GM18505 (cell line): Measurements from ENCODE around the gene NOVA1.

Experiments
- ATAC-seq: cut with Tn5 transposase; IDR thresholded peaks from one replicate; pipeline ENCODE4 v1.9.1; 2021; ENCODE audit not compliant: unreplicated experiment
- POLR2A ChIP-seq: IDR thresholded peaks from 4 replicates; pipeline ENCODE4 v1.6.1; 2011; ENCODE audit warnings: borderline replicate concordance; ENCODE audit not compliant: insufficient read depth, insufficient read length; ENCODE audit errors: extremely low read depth

The NOVA1 gene

DNA sequence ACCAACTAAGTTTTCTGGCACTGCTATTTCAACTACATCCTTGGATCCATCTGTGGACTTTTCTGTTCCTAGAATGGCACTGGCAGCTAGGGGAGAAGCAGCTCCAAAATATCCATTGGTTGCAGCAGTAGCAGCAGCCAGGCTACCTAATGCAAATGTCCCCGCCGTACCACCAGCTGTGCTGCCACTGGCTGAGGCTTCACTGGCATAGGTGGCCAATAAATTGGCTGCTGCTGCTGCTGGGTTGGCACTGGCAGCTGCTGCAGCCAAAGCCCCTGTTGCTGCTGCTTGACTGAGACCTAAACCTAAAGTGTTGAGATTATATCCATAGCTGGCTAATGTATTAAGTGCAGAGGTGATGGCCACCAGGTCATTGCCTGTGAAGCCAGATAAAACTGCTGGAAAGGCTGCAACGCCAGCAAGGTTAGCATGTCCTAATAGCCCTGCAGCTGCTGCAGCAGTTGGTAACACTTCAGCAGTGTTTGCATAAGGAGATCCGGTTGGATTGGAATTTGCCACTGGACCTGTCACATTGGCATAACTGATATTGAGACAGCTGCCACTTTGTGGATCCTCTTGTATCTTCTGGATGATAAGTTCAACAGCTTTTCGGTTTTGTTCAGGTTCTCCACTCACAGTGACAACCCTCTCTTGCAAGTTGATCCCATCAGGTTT lies 149.5 kb downstream of the NOVA1 start:
- no peak for TF ChIP-seq POLR2A
- ATAC-seq = no peak

DNA sequence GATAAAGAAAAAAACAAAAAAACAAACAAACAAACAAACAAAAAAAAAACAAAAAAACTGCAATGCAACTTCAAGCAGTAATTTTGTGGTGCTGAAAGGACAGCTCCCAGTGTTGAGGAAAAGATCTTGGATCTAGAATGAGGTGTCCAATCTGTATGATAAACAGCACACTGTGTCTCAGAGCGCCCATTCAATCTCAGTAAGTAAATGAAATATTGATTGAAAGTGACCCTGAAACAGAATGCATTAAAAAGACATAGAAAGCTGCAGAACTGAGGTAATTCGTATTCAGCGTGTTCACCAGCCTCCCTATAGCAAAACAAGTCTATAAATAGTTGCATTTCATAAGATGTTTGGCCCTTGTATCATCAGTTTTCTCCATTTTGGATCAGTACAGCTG lies 153.0 kb downstream of the NOVA1 start:
- TF ChIP-seq POLR2A = no peak
- no peak for ATAC-seq

DNA sequence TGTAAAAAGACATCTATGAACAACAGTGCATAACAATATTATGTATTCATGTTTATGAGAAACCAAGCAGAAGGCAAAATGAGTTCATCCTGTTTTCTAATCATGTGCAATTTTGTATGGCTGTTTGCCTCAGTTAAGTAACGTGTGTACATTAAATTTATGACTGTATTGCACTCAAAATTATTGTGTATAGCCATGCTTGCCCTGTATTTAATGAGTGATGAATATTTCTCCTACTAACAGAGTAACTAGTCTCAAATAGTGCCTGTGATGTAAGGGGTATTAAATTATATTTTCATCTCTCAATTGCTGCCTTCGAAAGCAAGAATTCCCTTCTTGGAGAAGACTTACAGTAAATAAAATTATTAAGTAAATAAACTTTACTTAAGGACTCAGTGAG lies 154.2 kb downstream of the NOVA1 start:
- TF ChIP-seq POLR2A = no peak

DNA sequence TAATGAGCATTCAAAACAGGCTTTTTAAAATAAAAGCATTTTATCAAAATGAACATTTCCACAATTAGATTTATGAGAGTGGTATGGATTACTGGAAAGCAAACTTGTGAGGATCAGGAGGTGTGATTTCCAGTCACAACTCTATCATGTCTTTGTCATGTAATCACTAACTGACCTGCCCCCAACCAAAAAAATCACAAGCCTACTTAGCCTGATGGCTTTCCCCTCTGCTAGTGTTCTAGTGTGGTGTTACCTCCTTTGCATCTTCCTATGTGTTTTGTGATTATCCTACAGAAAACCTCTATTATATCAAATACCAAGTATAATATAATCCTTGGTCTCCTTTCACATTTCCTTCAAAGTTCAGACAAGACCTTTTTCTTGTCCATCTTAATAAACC lies 168.6 kb downstream of the NOVA1 start:
- TF ChIP-seq POLR2A = no peak
- ATAC-seq = no peak

More for the DNA sequence above, 154.2 kb downstream of the NOVA1 start:
- no peak for ATAC-seq

DNA sequence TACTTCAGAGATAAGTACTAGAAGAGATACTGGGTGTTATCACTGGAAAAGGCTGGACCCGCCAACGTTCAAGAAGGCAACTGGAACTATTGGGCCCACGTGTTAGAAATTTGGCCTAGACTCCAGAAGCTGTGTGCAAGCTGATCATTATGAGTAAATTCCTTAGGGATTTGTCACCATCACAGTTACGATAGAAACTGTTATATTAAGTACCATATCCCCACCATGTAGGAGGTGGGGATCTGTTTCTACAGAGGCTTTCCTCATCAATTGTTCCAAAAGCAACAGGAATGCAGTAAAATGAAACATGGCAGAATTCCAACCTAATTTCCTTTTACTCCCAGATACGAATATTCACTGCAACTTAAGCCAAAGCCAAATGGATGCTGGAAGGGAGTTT lies 170.7 kb downstream of the NOVA1 start:
- no peak for TF ChIP-seq POLR2A
- no peak for ATAC-seq

DNA sequence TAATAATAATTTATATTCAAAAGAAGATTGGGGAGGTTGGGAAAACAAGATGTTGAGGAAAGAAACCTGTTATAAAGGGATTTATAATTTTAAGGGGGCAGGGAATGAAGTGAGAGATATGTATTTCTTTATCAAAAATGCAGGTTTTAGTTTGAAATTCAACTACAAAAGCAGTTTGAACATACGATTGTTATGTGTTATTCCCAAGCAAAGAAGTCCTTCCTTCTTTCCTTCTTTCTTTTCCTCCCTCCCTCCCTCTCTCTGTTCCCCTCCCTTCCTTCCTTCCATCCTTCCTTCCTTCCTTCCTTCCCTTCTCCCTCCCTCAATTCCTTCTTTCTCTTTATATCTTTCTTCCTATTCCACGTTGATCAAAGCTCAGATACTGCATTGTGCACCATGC lies 173.3 kb downstream of the NOVA1 start:
- TF ChIP-seq POLR2A = no peak
- no peak for ATAC-seq

DNA sequence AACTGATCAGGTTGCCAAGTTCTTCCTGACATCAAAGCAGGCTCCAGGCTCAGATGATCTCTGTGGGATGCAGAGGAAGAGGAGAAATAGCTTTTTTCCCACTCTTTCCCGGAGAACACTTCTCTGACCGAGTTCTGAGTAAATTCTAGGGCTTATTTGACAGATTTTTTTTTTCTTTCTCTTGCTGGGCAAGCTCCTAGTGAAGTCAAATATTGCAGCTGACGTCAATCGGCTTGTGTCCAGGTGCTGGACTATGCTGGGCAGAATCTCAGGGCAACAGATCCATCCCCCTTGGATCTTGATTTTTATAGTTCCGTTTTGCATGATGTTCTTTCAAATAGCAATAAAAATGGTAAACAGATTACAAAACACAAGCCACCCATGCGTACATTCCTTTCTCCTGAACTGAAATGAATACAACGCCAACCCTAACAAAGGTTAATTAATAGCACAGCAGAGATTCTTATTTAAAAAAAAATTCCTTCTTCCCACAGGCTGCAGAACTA lies 182.2 kb downstream of the NOVA1 start:
- ATAC-seq = no peak
- no peak for TF ChIP-seq POLR2A

DNA sequence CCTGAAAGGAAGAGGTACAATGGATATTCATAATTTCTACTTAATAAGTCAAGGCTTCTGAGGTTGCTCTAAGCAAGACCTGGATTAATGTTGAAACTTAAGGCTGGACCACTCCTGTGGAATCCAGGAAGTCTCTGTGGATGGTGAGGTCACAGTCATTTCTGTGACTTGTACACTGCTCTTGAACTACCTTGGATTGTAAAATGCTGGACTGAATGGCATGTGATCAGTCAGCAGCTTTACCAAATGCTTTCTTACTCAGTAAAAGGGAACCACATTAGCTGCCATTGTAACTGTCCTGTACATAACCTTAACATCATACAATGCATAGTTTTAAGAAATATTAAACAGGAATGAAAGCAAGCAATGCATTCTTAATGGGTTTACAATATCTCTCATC lies 182.9 kb downstream of the NOVA1 start:
- no peak for TF ChIP-seq POLR2A

DNA sequence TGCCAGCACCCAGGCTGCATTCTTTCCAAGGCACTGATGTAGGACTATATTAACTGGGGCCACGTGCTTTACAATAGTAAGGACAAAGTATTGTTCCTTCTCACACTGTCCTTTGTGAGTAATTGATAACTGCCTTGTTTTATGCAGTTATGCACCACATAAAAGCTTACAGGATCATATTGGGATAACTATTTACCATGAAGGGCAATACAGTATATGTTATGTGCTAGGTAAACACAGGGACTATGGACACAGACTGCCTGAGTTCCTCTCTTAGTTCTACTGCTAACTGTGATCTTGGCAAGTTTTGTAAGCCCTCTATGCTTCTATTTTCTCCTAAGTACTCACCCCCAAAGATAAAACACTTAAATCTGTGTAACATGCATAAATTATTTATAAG lies 183.7 kb downstream of the NOVA1 start:
- ATAC-seq = no peak
- no peak for TF ChIP-seq POLR2A

More for the DNA sequence above, 182.9 kb downstream of the NOVA1 start:
- ATAC-seq = no peak

DNA sequence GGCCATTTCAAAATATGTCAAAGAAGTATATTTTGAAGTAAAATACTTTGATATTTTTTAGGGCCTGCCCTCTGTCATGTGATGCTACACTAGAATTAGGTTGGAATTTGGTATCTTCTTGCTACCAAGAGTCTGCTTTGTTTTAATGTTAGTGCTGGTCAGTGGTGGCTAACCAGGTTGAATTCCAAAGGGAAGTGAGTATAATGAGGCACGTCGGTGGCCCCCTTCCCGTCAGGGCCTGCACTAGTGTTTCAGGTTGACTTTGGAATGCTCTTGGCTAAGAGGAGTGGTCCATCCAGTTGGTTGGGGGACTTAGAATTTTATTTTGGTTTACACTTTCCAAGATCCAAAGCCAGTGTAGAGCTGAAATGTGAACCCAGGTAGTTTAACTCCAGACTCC lies 185.4 kb downstream of the NOVA1 start:
- TF ChIP-seq POLR2A = no peak
- no peak for ATAC-seq

DNA sequence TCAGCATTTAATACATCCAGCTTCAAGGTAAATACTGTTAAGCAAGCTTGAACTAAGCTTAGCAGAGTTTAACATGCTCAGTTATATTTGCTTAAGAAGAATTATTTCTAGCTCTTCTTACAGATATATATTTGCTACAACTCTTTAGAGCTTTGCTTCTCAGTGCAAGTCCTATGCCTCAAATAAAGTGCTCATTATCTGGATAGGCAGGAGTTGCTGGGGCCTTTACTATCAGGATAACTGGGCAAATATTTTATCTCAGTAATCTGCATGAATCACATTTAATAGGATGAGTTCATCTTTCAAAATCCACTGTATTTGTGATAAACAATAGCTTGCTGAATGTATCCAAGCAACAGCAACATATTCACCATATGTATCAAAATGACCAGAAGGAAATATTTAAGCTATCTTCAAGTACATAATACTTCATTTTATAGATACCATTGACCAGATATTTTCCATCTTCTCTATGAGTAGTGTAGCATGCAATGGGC lies 187.6 kb downstream of the NOVA1 start:
- no peak for ATAC-seq
- TF ChIP-seq POLR2A = no peak

DNA sequence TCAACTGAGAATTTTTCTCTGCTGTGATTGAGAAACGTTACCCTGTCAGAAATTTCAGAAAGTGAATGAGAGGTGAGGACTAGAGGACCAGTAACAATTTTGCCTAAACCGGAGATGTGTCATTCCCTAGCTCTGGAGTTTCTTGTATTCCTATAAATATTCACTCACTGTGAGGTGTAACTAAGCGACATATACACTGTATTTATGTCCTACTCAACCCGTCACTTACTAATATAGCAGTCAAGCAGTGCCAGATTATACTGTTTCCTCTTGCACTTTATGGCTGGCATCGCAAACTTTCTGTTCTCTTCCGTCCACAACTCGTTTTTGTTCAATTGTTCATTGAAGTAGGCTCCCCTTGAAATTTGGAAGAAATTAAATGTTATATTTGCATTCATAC lies 192.9 kb downstream of the NOVA1 start:
- no peak for ATAC-seq
- no peak for TF ChIP-seq POLR2A

DNA sequence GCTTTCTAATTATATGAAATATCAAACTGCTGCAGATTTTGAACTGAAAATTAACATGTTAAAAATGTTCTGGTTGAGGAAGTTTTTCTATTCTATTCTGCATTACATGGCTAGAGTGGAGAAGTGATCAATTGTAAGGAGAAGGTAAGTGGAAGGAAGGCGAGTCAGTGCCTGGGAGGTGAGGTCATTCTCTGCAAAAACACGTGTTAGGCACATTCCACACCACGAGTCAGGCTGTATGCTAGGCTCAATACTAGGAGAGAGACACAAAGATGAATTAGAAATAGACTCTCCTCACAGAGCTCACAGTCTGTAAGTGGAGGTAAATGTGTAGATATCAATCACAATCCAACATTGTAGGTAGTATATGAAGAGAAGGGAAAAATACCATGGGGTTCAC lies 194.1 kb downstream of the NOVA1 start:
- no peak for ATAC-seq
- no peak for TF ChIP-seq POLR2A

DNA sequence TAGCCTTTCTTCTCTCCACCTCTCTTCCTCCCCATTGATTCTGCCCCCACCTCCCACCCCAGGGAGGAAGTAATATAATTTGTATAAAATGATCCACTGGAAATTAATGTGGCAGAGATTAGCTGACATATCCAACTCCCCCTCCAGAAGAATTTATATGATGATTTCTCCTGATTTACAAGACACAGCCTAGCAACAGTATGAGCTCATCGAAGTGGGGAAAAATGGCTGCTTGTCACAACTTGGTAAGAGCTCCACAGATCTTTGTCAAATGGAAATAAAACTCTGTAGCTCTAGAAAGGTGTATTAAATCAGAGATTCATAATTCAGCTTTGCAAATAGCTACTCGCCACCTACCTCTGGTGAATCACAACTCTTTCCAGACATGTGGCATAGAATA lies 195.7 kb downstream of the NOVA1 start:
- no peak for TF ChIP-seq POLR2A
- no peak for ATAC-seq

DNA sequence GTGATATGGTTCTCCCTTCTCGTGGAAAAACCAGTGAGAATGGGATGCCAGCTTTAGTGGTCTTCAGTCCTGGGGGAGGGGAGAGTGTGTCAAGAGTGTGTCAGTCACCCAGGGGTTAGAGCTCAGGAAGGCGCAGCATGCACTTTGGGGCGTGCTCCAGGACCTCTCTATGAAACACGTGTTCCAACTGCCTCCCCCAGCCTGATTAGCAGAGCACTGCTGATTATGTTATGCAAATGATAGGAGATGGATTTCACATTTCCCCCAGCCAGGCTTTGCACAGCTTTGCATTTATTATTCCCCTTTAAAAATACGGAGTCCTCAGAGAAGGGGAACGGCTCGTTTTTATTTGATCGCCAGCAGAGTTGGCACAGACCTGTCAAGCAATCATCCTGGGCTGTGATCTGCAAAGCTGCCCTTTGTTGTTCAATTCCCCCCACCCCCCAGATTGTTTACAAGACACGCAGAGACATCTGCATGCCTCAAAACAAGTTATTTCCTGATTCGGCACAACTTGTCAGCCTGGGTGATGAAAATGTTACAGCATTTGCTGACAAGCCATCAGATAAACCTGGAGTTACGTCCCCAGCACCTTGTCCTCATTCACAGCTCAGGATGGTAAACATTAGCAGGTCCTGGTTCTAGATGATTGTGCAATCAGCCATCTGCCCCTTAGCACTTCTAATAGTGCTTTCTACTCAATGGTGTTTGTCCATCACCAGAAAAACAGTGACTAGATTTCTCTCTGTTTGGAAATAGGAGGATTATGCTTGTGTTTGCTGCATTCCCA lies 196.5 kb downstream of the NOVA1 start:
- TF ChIP-seq POLR2A = no peak
- ATAC-seq = no peak

DNA sequence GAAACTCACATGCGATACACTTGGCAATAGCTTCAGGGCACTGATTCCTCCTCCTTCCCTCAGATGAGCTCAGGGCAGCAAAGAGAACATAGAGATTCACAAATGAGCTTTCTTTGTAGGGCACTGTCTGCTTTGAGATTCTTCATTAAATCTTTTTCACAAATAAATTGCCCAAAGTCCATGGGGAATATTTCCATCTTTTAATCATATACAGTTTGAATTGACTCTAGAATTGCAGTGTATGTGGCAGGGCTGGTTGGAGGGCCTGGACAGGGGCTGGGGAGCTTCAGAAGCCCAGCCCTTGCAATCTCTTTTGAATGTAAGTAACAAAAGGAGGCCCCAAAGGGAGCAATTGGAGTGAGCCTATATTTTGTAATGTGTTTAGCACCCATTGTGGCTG lies 197.5 kb downstream of the NOVA1 start:
- TF ChIP-seq POLR2A = no peak
- no peak for ATAC-seq
